ENCODE data around the gene BHLHA15. TPM values are rescaled to one million over a fixed set of nuclear protein-coding genes. Genes with fewer than 3 reads are reported as not detected.

Gene BHLHA15
- total RNA-seq, 1 donor from 2014 or later, result not detected

DNA sequence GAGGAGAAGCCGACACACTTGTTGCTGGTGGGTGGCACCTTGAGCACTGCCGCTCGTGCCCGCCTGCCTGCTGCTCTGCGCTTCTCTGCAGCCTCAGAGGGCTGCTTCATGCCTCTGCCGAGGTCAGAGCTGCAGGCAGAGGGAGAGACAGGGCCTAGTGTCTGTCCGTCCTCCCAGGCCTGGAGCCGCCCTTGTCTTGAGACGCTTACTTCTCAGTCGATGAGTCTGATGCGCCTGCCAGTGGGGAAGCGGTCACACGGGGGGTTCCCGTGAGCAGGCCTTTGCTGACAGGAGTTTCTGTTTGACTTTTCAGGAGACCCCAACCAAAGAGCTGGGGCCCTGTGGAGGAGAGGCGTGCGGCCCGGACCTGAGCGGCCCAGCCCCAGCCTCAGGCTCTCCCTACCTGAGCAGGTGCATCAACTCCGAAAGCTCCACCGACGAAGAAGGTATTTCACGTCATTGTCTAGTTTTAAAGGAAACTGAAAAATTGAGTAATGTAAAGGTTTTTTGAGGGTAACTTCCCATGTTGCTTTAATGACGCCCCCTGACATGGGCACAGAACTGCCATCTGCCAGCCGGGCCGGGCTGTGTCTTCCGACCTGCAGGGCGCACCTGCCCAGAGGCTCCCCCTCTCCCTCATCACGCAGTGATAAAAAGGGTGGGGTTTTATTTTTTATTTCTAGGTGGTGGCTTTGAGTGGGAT is 7.8 kb upstream of the BHLHA15 start:
- intact Hi-C loops (cut with DNase I), result no loop called here
- H3K4me3 ChIP-seq, result no peak overlapping the region
- H3K4me1 ChIP-seq, result no peaks in the 10 kb centered on the region
- H3K9me3 ChIP-seq, result no peaks in the 10 kb centered on the region
- H3K27me3 ChIP-seq, result no peaks in the 10 kb centered on the region
- DNase-seq (ENCODE audit: extremely low spot score in 2 of 2), result peak in 1 of 2 donors; percentile 82
- TF ChIP-seq, protein P1, sequence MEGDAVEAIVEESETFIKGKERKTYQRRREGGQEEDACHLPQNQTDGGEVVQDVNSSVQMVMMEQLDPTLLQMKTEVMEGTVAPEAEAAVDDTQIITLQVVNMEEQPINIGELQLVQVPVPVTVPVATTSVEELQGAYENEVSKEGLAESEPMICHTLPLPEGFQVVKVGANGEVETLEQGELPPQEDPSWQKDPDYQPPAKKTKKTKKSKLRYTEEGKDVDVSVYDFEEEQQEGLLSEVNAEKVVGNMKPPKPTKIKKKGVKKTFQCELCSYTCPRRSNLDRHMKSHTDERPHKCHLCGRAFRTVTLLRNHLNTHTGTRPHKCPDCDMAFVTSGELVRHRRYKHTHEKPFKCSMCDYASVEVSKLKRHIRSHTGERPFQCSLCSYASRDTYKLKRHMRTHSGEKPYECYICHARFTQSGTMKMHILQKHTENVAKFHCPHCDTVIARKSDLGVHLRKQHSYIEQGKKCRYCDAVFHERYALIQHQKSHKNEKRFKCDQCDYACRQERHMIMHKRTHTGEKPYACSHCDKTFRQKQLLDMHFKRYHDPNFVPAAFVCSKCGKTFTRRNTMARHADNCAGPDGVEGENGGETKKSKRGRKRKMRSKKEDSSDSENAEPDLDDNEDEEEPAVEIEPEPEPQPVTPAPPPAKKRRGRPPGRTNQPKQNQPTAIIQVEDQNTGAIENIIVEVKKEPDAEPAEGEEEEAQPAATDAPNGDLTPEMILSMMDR (IDR thresholded peaks at IDR 0.05), result no peak
- no peak for TF ChIP-seq POLR2AphosphoS5 (IDR thresholded peaks at IDR 0.05; ENCODE audit: insufficient read depth in 1 of 2, low read depth in 1 of 2)
- TF ChIP-seq POLR2A (IDR thresholded peaks at IDR 0.05), result no peak
- H3K36me3 ChIP-seq, result peaks cover 0 to 30% of the 10 kb centered on the region in 2 donors
- no peak overlapping the region for H3K27ac ChIP-seq

DNA sequence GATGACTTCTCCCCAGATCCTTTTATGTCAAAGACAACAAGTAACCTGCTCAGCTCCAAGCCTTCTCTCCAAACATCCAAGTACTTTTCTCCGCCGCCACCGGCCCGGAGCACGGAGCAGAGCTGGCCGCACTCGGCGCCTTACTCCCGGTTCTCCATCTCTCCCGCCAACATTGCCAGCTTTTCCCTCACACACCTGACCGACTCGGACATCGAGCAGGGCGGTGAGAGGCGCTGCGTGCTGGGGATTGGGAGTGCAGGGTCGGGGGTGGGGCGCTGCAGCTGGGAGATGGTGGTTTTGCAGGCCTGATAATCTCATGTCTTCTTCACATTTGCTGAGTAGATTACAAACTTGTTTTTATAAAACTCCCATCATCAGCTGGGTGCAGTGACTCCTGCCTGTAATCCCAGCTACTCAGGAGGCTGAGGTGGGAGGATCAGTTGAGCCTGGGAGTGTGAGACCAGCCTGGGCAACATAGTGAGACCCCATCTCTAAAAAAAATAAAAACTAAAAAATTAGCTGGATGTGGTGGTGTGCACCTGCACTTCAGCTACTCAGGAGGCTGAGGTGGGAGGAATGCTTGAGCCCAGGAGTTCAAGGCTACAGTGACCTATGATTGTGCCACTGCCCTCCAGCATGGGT is 7.2 kb upstream of the BHLHA15 start:
- Histone ChIP-seq H3K9me3 (no peaks in the 10 kb centered on the region), H3K36me3 (peaks cover 0 to 30% of the 10 kb centered on the region in 2 donors), H3K27me3 (no peaks in the 10 kb centered on the region), H3K4me1 (no peaks in the 10 kb centered on the region), H3K27ac (no peak overlapping the region), H3K4me3 (no peak overlapping the region)
- intact Hi-C loops (cut with DNase I), result no loop called here
- TF ChIP-seq POLR2A (IDR thresholded peaks at IDR 0.05) (no peak), POLR2AphosphoS5 (IDR thresholded peaks at IDR 0.05; ENCODE audit: insufficient read depth in 1 of 2, low read depth in 1 of 2) (no peak)
- TF ChIP-seq, protein P1 (IDR thresholded peaks at IDR 0.05), result no peak
- no peak for DNase-seq (ENCODE audit: extremely low spot score in 2 of 2)

DNA sequence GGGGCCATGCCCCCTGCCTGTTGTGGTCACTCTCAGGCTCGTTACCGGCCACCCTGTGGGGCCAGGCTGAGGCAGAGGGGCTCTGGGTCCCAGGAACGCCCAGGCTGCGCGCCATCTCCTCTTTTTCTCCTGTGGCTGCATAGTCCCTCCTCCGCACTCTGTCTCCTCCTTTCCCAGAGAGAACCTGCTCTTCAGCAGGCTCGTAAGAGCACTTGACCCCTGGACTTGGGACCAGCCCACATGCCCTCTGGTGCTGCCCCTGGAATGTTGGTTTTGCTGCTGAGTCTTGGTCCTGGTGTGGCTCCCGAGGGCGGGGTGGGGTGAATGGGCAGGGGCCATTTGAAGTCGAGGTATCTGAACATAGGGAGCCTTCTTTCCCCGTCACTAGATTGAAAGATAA is 6.6 kb upstream of the BHLHA15 start:
- intact Hi-C loops (cut with DNase I), result no loop called here
- Histone ChIP-seq H3K9me3 (no peaks in the 10 kb centered on the region), H3K27ac (no peak overlapping the region), H3K4me1 (no peaks in the 10 kb centered on the region), H3K36me3 (peaks cover 0 to 30% of the 10 kb centered on the region in 2 donors), H3K4me3 (no peak overlapping the region), H3K27me3 (no peaks in the 10 kb centered on the region)
- TF ChIP-seq POLR2AphosphoS5 (IDR thresholded peaks at IDR 0.05; ENCODE audit: insufficient read depth in 1 of 2, low read depth in 1 of 2), result no peak
- TF ChIP-seq POLR2A (IDR thresholded peaks at IDR 0.05), result no peak
- TF ChIP-seq, protein P1 (IDR thresholded peaks at IDR 0.05), result no peak
- DNase-seq (ENCODE audit: extremely low spot score in 2 of 2), result no peak

DNA sequence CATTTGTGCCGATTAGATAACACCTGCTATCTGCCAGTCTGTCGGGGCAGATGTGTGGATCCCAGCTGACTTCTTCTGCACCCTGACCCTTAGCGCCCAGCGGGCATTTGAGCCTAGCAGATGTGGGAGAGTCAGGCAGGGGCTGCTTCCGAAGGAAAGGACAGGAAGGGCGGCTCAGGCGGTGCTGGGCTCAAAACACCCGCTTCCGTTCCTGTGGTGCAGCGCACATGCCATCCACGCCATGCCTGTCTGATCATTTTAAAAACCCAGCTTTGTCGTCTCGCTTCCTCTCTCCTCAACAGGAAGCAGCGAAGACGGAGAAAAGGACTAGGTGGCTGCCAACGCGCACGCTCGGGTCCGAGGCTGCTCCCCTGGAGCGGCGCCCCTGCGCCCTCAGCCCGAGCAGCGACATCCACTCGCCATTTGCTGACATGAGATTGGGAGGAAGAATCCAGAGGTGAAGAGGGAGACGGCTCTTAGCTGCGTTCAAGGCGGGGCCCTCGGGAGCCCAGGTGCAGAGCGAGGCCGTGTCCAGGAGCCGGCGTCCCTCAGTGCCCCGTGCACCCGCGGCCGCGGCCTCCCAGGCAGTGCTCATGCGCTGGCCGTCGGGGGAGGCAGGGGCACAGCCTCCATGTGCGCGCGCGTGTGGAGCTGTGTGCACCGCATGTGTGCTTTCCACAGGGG is 5.9 kb upstream of the BHLHA15 start:
- Histone ChIP-seq H3K36me3 (peaks cover 0 to 30% of the 10 kb centered on the region in 2 donors), H3K27ac (no peak overlapping the region), H3K4me1 (no peaks in the 10 kb centered on the region), H3K27me3 (no peaks in the 10 kb centered on the region), H3K9me3 (no peaks in the 10 kb centered on the region), H3K4me3 (no peak overlapping the region)
- intact Hi-C loops (cut with DNase I), result no loop called here
- TF ChIP-seq, protein P1 (IDR thresholded peaks at IDR 0.05), result no peak
- TF ChIP-seq POLR2A (IDR thresholded peaks at IDR 0.05) (no peak), POLR2AphosphoS5 (IDR thresholded peaks at IDR 0.05; ENCODE audit: insufficient read depth in 1 of 2, low read depth in 1 of 2) (no peak)
- peak in 1 of 2 donors; percentile 71 for DNase-seq (ENCODE audit: extremely low spot score in 2 of 2)

All from vagina (tissue), 2 donors.